ENCODE data around the gene CDKAL1. TPM values are rescaled to one million over a fixed set of nuclear protein-coding genes. Genes with fewer than 3 reads are reported as not detected.

CDKAL1 gene
- total and polyA plus RNA-seq, 2 of the 13 experiments (the other 11 are each of a cell fraction or from before 2014, with no cell fraction given): 9.5 to 27.7 TPM

DNA sequence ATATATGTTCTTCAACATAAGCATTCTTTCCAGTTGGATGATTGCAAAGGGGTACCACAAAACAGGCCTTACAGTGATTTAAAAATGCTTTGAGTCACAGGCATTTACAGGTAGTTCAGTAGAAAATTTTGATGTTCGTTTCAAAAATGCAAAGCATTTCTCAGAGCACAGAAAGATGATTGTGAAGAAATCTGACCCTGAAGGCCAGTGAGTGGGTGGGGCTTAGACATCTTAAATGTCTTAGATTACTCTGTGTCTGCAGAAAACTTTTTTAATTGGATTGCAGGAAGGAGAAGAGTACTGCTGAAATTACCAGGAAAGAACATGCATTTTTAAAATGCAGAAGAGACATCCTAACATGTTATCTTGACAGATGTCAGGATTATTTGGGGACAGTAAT lies 268.3 kb downstream of the CDKAL1 start (continued):
- TF ChIP-seq, protein P1, sequence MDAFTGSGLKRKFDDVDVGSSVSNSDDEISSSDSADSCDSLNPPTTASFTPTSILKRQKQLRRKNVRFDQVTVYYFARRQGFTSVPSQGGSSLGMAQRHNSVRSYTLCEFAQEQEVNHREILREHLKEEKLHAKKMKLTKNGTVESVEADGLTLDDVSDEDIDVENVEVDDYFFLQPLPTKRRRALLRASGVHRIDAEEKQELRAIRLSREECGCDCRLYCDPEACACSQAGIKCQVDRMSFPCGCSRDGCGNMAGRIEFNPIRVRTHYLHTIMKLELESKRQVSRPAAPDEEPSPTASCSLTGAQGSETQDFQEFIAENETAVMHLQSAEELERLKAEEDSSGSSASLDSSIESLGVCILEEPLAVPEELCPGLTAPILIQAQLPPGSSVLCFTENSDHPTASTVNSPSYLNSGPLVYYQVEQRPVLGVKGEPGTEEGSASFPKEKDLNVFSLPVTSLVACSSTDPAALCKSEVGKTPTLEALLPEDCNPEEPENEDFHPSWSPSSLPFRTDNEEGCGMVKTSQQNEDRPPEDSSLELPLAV (CRISPR knock-in tag; conservative IDR thresholded peaks at IDR 0.05; ENCODE audit: low read depth): no peak

- Histone ChIP-seq H3K4me2 (ENCODE audit: low read depth, low read length) (no peak overlapping the region), H3K9me3 (ENCODE audit: low read length) (no peaks in the 10 kb centered on the region), H3K9ac (ENCODE audit: insufficient read depth, low read depth, low read length) (no peak overlapping the region), H3K27me3 (ENCODE audit: control insufficient read depth in 1 of 2, insufficient read depth in 2 of 2, low read length in 2 of 2) (no peaks in the 10 kb centered on the region), H3K4me1 (ENCODE audit: insufficient read depth, low read length) (no peaks in the 10 kb centered on the region), H3K4me3 (replicated peaks in 1 of 3; ENCODE audit: insufficient read depth in 1 of 3, low read depth in 2 of 3, low read length in 3 of 3) (no peak overlapping the region), H2AFZ (ENCODE audit: low read length) (no peak overlapping the region), H3K79me2 (ENCODE audit: insufficient read depth, low read length) (no peaks in the 10 kb centered on the region), H3K36me3 (replicated peaks in 1 of 2; ENCODE audit: control insufficient read depth in 1 of 2, insufficient read depth in 2 of 2, low read length in 2 of 2) (no peaks in the 10 kb centered on the region; a peak in 1 of 5 replicates), H4K20me1 (ENCODE audit: insufficient read depth, low read length) (no peaks in the 10 kb centered on the region), H3K27ac (ENCODE audit: extremely low read length, insufficient read depth, low read length) (no peak overlapping the region)
- DNase-seq (ENCODE audit: low spot score): no peak
- no peak for ATAC-seq
- CTCF ChIA-PET (ENCODE audit: low intra/inter-chr PET ratio, low total read pairs): no interaction called here
- POLR2A ChIA-PET: no interaction called here
- no peak for FAIRE-seq
- intact Hi-C loops (cut with micrococcal nuclease; ENCODE audit: unreplicated experiment): no loop called here
- in situ Hi-C loops (cut with HindIII; ENCODE audit: extremely low pct_ligation_motif_present, low pct_unique_long_range_greater_than_20kb): no loop called here
- 87% methylated on average over 1 of the region's 1 CpG for WGBS (ENCODE audit: low lambda C conversion rate)
- no TSS peak for BruUV-seq (replicated peaks)
- TF ChIP-seq SCMH1 (CRISPR knock-in tag; IDR thresholded peaks at IDR 0.05; ENCODE audit: borderline replicate concordance): no peak
- no peak for TF ChIP-seq RFX1 (IDR thresholded peaks at IDR 0.05)
- no peak for TF ChIP-seq HDAC1 (CRISPR knock-in tag; IDR thresholded peaks at IDR 0.05)
- no peak for TF ChIP-seq ZNF598 (CRISPR knock-in tag; IDR thresholded peaks at IDR 0.05; ENCODE audit: borderline replicate concordance)
- TF ChIP-seq IRF2 (CRISPR knock-in tag; IDR thresholded peaks at IDR 0.05): no peak
- TF ChIP-seq ZFAT (CRISPR knock-in tag; conservative IDR thresholded peaks at IDR 0.05): no peak
- TF ChIP-seq ZFP91 (CRISPR knock-in tag; IDR thresholded peaks at IDR 0.05; ENCODE audit: borderline replicate concordance): no peak
- TF ChIP-seq ZNF660 (CRISPR knock-in tag; IDR thresholded peaks at IDR 0.05; ENCODE audit: borderline replicate concordance, low read depth): no peak
- no peak for TF ChIP-seq FIP1L1 (IDR thresholded peaks at IDR 0.05; ENCODE audit: borderline replicate concordance, insufficient read depth, low read depth, low read length)
- TF ChIP-seq, protein P2, sequence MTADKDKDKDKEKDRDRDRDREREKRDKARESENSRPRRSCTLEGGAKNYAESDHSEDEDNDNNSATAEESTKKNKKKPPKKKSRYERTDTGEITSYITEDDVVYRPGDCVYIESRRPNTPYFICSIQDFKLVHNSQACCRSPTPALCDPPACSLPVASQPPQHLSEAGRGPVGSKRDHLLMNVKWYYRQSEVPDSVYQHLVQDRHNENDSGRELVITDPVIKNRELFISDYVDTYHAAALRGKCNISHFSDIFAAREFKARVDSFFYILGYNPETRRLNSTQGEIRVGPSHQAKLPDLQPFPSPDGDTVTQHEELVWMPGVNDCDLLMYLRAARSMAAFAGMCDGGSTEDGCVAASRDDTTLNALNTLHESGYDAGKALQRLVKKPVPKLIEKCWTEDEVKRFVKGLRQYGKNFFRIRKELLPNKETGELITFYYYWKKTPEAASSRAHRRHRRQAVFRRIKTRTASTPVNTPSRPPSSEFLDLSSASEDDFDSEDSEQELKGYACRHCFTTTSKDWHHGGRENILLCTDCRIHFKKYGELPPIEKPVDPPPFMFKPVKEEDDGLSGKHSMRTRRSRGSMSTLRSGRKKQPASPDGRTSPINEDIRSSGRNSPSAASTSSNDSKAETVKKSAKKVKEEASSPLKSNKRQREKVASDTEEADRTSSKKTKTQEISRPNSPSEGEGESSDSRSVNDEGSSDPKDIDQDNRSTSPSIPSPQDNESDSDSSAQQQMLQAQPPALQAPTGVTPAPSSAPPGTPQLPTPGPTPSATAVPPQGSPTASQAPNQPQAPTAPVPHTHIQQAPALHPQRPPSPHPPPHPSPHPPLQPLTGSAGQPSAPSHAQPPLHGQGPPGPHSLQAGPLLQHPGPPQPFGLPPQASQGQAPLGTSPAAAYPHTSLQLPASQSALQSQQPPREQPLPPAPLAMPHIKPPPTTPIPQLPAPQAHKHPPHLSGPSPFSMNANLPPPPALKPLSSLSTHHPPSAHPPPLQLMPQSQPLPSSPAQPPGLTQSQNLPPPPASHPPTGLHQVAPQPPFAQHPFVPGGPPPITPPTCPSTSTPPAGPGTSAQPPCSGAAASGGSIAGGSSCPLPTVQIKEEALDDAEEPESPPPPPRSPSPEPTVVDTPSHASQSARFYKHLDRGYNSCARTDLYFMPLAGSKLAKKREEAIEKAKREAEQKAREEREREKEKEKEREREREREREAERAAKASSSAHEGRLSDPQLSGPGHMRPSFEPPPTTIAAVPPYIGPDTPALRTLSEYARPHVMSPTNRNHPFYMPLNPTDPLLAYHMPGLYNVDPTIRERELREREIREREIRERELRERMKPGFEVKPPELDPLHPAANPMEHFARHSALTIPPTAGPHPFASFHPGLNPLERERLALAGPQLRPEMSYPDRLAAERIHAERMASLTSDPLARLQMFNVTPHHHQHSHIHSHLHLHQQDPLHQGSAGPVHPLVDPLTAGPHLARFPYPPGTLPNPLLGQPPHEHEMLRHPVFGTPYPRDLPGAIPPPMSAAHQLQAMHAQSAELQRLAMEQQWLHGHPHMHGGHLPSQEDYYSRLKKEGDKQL (CRISPR knock-in tag; IDR thresholded peaks at IDR 0.05; ENCODE audit: low read depth): no peak
These were observed 270.8 kb downstream of the CDKAL1 start for GRCh38 chr6:20805021-20805420.
